Ectodermal cell (in vitro differentiated cells): ENCODE results near the gene B4GALNT3.

Source experiments
- H3K27ac ChIP-seq: 2 replicates; pipeline ENCODE4 v1.7.0; 2013; ENCODE audit warnings: mild to moderate bottlenecking, low read depth, low read length; ENCODE audit not compliant: insufficient read depth, poor library complexity, severe bottlenecking
- H3K27me3 ChIP-seq: 2 replicates; pipeline ENCODE4 v1.7.0; 2013; ENCODE audit warnings: mild to moderate bottlenecking, low read length; ENCODE audit not compliant: insufficient read depth, control insufficient read depth, poor library complexity, severe bottlenecking
- H3K36me3 ChIP-seq: one replicate; pipeline ENCODE4 v1.7.0; 2013; ENCODE audit warnings: low read length; ENCODE audit not compliant: control insufficient read depth, insufficient read depth
- H3K4me1 ChIP-seq: one replicate; pipeline ENCODE4 v1.7.0; 2013; ENCODE audit warnings: low read length; ENCODE audit not compliant: control insufficient read depth, insufficient read depth
- H3K4me3 ChIP-seq: 2 replicates; pipeline ENCODE4 v1.7.0; 2013; ENCODE audit warnings: low read depth, low read length, control low read depth; ENCODE audit not compliant: insufficient read depth
- H3K9me3 ChIP-seq: 2 replicates; pipeline ENCODE4 v1.7.0; 2013; ENCODE audit warnings: mild to moderate bottlenecking, low read length, moderate library complexity; ENCODE audit not compliant: control insufficient read depth
- WGBS, 2 experiments: methylation state at CpG; one replicate each; pipeline ENCODE4 v1.1.7; 2013; ENCODE audit warnings: missing lambda C conversion rate in 2 of 2; 5-methylcytosine and 5-hydroxymethylcytosine counted together

The B4GALNT3 gene

DNA sequence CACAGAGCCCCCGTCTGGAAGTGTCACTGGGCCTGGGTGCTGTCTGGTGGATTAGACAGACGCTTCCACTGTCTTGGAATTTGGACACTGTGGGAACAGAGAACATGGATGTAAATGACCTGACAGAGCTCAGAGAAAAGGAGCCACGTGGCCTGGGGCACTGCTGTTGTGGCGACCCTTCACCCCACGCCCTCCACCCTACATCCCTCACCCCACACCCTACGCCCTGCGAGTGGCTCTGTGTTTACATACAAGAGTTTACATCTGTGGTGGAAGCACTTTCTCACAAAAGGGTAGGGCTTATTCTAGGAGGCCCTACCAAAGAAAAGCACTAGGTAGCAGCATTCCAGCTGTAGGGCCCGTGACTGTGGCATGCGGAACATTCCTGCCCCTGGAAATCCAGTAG, 47.7 kb downstream of the B4GALNT3 start:
- Histone ChIP-seq H3K9me3 (no peaks in the 10 kb centered on the region), H3K27me3 (no peaks in the 10 kb centered on the region), H3K27ac (no peak overlapping the region), H3K4me1 (peaks cover 36% of the 10 kb centered on the region), H3K4me3 (no peak overlapping the region), H3K36me3 (no peaks in the 10 kb centered on the region)
- 87% methylated on average over 9 of the region's 9 CpGs for WGBS, 2 experiments

DNA sequence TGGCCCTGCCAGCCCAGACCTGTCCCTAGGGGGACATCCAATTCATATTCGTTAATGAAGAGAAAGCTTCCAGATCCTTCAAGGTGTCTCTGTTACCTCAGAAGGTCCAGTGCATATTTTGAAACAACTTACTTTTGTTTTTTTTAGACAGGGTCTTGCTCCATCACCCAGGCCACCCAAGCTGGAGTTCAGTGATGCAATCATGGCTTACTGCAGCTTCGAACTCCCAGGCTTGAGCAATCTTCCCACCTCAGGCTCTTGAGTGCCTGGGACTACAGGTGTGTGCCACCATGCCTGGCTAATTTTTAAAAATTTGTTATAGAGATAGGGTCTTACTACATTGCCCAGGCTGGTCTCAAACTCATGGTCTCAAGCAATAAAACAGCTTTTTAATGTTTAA, 48.4 kb downstream of the B4GALNT3 start:
- WGBS, 2 experiments: 91 to 94% methylated on average over 2 of the region's 2 CpGs
- H3K4me3 ChIP-seq: no peak overlapping the region
- no peaks in the 10 kb centered on the region for H3K27me3 ChIP-seq
- peaks cover 31% of the 10 kb centered on the region for H3K4me1 ChIP-seq
- no peaks in the 10 kb centered on the region for H3K9me3 ChIP-seq
- H3K27ac ChIP-seq: no peak overlapping the region
- H3K36me3 ChIP-seq: no peaks in the 10 kb centered on the region

DNA sequence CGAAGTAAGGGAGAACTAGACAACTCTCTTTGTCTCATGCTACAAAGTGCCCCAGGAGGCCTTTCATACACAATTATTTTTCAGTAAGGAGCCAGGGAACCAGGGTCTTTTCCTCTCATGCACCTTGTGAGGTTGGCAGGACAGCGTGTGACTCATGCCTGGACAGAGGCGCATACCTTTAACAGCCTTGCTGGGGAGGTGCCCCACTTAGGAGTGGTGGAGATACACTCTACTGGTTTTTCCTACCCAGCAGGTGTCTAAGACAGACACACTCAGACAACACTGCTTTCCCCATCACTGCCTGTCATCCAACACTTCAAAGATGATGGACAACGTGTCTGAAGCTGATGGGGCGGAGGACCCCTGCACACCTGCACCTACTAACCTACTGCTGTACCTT, 49.1 kb downstream of the B4GALNT3 start:
- H3K9me3 ChIP-seq: no peaks in the 10 kb centered on the region
- no peak overlapping the region for H3K4me3 ChIP-seq
- peak overlapping the region; percentile 79 for H3K27ac ChIP-seq
- no peaks in the 10 kb centered on the region for H3K27me3 ChIP-seq
- 61 to 66% methylated on average over 5 of the region's 5 CpGs for WGBS, 2 experiments
- no peaks in the 10 kb centered on the region for H3K36me3 ChIP-seq
- peaks cover 26% of the 10 kb centered on the region for H3K4me1 ChIP-seq

DNA sequence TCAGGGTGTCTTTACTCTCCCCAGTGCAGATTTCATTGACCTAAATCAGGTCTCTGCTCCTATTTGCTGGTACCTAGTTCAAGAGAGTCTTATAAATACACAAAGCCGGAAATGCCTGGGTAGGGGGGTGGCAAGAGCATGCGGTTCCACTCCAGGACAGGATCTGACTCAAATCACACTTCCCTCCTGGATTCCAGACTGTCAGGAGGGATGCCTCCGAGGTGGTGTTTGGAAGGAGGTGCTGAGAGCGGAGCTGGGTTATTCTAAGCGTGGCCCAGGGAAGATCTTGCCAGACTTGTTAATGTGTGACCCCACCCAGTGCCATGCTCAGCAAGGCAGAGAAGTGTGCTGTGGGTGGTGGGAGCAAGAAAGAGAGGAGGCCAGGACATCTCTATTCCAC, 49.8 kb downstream of the B4GALNT3 start:
- H3K9me3 ChIP-seq: no peaks in the 10 kb centered on the region
- H3K4me3 ChIP-seq: no peak overlapping the region
- WGBS, 2 experiments: 47 to 55% methylated on average over 5 of the region's 5 CpGs
- H3K27ac ChIP-seq: peak overlapping the region; percentile 79
- H3K36me3 ChIP-seq: no peaks in the 10 kb centered on the region
- peaks cover 26% of the 10 kb centered on the region for H3K4me1 ChIP-seq
- H3K27me3 ChIP-seq: no peaks in the 10 kb centered on the region

DNA sequence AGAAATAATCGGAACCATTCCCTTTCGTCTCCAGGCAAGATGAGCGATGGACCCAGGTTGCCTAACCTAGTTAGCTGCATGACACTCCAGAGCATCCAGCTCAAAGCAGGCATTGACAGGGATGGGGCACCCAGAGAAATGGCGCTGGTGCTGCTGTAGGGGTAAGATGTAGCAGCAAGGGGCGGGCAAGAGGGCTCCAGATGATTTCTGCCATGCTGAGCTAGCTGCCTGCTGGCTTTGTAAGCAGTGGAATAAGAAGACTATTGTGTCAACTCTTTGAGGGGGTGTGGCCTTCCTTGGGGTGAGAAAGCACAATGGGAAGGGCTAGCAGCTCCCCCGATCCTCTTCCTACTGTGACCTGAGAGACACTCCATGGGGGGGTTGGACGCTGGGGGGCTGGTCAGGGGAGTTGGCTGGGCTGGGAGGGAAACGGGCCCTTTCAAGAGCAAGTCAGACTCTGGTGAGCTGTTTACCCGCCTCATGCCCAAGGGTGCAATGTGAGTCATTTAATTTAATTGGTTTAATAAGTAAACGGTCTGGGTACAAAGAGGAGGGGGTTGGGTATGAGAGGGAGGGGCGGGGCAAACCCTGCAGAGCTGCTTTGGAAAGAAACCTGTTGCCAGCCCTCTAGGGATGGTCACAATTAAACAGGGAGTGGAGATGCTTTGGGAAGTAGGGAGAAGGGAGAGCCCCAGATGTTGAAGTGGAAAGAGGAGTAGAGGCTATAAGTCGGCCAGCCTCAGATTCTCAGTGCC, 50.5 kb downstream of the B4GALNT3 start:
- H3K27me3 ChIP-seq: no peaks in the 10 kb centered on the region
- H3K36me3 ChIP-seq: no peaks in the 10 kb centered on the region
- peaks cover 26% of the 10 kb centered on the region for H3K4me1 ChIP-seq
- H3K4me3 ChIP-seq: no peak overlapping the region
- 17% methylated on average over 12 of the region's 12 CpGs for WGBS, 2 experiments
- peak overlapping the region; percentile 79 for H3K27ac ChIP-seq
- H3K9me3 ChIP-seq: no peaks in the 10 kb centered on the region

DNA sequence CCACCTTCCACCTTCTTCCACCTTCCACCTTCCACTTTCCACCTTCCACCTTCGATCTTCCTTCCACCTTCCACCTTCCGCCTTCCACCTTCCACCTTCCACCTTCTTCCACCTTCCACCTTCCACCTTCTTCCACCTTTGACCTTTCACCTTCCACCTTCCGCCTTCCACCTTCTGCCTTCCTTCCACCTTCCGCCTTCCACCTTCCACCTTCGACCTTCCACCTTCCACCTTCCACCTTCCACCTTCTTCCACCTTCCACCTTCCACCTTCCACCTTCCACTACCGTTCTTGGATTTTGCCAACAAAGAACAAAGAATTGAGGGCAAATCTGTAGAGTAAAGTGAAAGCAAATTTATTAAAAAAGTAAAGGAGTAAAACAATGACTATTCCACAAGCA, 53.2 kb downstream of the B4GALNT3 start:
- no peaks in the 10 kb centered on the region for H3K27me3 ChIP-seq
- no peak overlapping the region for H3K4me3 ChIP-seq
- H3K36me3 ChIP-seq: no peaks in the 10 kb centered on the region
- 90 to 94% methylated on average over 6 of the region's 6 CpGs for WGBS, 2 experiments
- H3K4me1 ChIP-seq: peaks cover 26% of the 10 kb centered on the region
- H3K9me3 ChIP-seq: no peaks in the 10 kb centered on the region
- no peak overlapping the region for H3K27ac ChIP-seq

DNA sequence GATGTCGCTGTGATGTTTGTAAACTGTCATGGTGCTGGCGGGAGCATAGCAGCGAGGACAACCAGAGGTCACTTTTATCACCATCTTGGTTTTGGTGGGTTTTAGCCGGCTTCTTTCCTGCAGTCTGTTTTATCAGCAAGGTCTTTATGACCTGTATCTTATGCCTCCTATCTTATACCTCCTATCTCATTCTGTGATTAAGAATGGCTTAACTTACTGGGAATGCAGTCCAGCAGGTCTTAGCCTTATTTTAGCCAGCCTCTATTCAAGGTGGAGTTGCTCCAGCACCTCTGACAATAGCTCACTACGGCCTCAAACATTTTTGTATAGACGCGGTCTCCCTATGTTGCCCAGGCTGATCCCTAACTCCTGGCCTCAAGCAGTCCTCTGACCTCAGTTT, 53.7 kb downstream of the B4GALNT3 start:
- Histone ChIP-seq H3K4me1 (peaks cover 26% of the 10 kb centered on the region), H3K27ac (no peak overlapping the region), H3K36me3 (no peaks in the 10 kb centered on the region), H3K9me3 (no peaks in the 10 kb centered on the region), H3K27me3 (no peaks in the 10 kb centered on the region), H3K4me3 (no peak overlapping the region)
- 95% methylated on average over 7 of the region's 7 CpGs for WGBS, 2 experiments

DNA sequence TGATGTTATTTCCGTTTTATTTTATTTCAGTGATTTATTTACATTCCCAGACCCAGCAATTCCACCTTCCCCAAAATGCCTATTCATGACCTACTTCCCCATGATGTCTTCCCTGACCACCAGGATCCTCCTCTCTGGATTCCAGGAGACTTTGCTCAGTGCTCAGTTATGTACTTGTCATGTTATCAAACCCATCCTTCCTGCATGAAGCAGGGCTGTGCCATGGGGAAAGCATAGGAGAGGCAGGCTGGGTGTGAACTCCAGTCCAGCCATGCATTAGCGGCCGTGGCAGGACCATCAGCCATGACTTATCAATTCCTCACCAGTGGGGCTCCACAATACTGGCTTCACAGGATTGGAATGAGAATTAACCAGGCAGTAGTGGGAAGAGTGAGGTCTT, 57.8 kb downstream of the B4GALNT3 start:
- no peaks in the 10 kb centered on the region for H3K36me3 ChIP-seq
- no peaks in the 10 kb centered on the region for H3K9me3 ChIP-seq
- H3K4me1 ChIP-seq: peaks cover 3% of the 10 kb centered on the region
- no peak overlapping the region for H3K27ac ChIP-seq
- no peak overlapping the region for H3K4me3 ChIP-seq
- 96% methylated on average over 3 of the region's 3 CpGs for WGBS, 2 experiments
- H3K27me3 ChIP-seq: no peaks in the 10 kb centered on the region

DNA sequence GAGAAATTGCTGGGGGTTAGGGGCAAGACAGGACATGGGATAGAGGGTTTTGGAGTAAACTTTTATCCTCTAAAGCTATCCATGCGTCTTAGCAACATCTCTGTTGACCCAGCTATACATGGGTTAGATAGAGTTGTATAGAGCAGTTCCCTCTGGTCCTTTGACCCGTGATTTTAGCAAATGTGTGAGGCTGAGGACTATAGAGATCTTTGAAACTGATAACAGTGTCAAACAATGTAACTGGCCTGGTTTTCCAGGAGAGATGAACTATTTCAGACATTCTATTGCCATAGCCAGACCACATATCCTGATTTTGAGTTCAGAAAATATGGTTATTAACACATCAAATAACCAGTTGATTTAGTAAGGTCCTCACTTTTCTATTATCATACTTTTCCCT, 60.4 kb downstream of the B4GALNT3 start:
- Histone ChIP-seq H3K4me1 (peaks cover 3% of the 10 kb centered on the region), H3K4me3 (no peak overlapping the region), H3K36me3 (no peaks in the 10 kb centered on the region), H3K27ac (no peak overlapping the region), H3K9me3 (no peaks in the 10 kb centered on the region), H3K27me3 (no peaks in the 10 kb centered on the region)
- 84 to 88% methylated on average over 2 of the region's 2 CpGs for WGBS, 2 experiments

DNA sequence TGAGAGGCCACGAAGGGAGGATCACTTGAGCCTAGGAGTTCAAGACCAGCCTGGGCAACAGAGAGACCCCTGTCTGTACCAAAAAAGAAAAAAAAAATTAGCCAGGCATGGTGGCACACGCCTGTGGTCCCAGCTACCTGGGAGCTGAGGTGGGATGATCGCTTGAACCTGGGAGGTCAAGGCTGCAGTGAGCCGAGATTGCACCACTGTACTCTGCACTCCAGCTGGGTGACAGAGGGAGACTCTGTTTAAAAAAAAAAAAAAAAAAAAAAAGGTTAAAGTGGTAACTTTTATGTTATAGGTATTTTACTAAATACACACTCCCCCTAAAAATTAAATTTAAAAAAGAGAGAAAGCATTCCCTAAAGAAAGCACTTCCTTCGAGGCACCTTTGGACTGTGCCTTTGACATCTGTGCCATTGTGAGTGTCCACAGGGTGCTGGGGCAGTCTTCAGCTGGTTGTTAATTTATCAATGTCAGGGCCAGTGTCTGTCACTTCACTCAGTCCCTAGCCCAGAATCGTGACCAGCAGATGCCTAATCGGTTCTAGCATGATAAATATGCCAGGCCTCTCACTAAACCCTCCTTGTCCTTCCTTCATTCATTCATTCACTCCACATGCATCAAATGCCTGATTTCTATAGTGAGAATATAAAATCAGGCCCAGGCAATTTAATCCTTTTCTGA, 63.1 kb downstream of the B4GALNT3 start:
- WGBS, 2 experiments: 71 to 75% methylated on average over 7 of the region's 7 CpGs
- peaks cover 3% of the 10 kb centered on the region for H3K4me1 ChIP-seq
- no peak overlapping the region for H3K4me3 ChIP-seq
- no peak overlapping the region for H3K27ac ChIP-seq
- no peaks in the 10 kb centered on the region for H3K36me3 ChIP-seq
- no peaks in the 10 kb centered on the region for H3K27me3 ChIP-seq
- H3K9me3 ChIP-seq: no peaks in the 10 kb centered on the region
